Endothelial cell of umbilical vein (primary cell): ENCODE measurements around the gene STK11IP. TPM values are rescaled to one million over a fixed set of nuclear protein-coding genes. Genes with fewer than 3 reads are reported as not detected.

ENCODE experiments used
- BruUV-seq: library from RNA; stranded (reverse); fragments of 400-500 nt; replicated peaks from 2 replicates; lab custom pipeline; 2021; lab: Mats Ljungman, UMichigan
- CTCF ChIA-PET: fragments of 300-600, 350-600 bp; sonication (Branson Sonifier 250); formaldehyde crosslinking; loops from one replicate; lab custom pipeline; 2021; ENCODE audit warnings: antibody characterized with exemption, inconsistent platforms; lab: Charles Lee
- POLR2A ChIA-PET: fragments of 300-600, 350-600 bp; sonication (Branson Sonifier 250); formaldehyde crosslinking; loops from one replicate; lab custom pipeline; 2021; ENCODE audit warnings: antibody characterized with exemption, inconsistent platforms; lab: Charles Lee
- DNase-seq: peaks from one replicate; pipeline ENCODE4 v3.0.0-alpha.2; 2011; ENCODE audit warnings: low read depth, low spot score
- FAIRE-seq: peaks from 2 replicates; lab custom pipeline; 2011; peaks lifted over from hg19 to GRCh38; lab: Jason Lieb, UNC
- H2AFZ ChIP-seq: 2 replicates; pipeline ENCODE4 v1.6.0; 2012; ENCODE audit warnings: low read depth, low read length, control low read depth, inconsistent platforms
- H3K27ac ChIP-seq: 2 replicates; pipeline ENCODE4 v1.5.1; 2011; ENCODE audit warnings: low read depth, mild to moderate bottlenecking, control low read depth, low read length, moderate library complexity; ENCODE audit not compliant: insufficient read depth
- H3K27me3 ChIP-seq, 2 experiments: 2 replicates each; pipeline versions ENCODE4 v1.6.0 to v1.6.1; 2011; ENCODE audit warnings: low read length in 2 of 2, mixed read lengths in 1 of 2; ENCODE audit not compliant: control insufficient read depth in 2 of 2, insufficient read depth in 2 of 2
- H3K36me3 ChIP-seq, 2 experiments: 2 replicates in 1 of 2; 3 replicates in 1 of 2; pipeline ENCODE4 v1.5.1; 2011; ENCODE audit warnings: low read length in 2 of 2, mild to moderate bottlenecking in 1 of 2, moderate library complexity in 1 of 2; ENCODE audit not compliant: control insufficient read depth in 2 of 2, insufficient read depth in 2 of 2; ENCODE audit errors: extremely low read depth in 1 of 2
- H3K4me1 ChIP-seq: 3 replicates; pipeline ENCODE4 v1.5.1; 2011; ENCODE audit warnings: mild to moderate bottlenecking, low read length; ENCODE audit not compliant: control insufficient read depth, insufficient read depth; ENCODE audit errors: extremely low read depth
- H3K4me2 ChIP-seq: 2 replicates; pipeline ENCODE4 v1.6.1; 2011; ENCODE audit warnings: low read length, control low read depth, mixed read lengths; ENCODE audit not compliant: insufficient read depth
- H3K4me3 ChIP-seq, 3 experiments: fragments of 200-600 bp in 1 of 3; sonication (generic), shearing (Covaris generic) in 1 of 3; replicated peaks in 1 of 3; 2 replicates each; pipeline ENCODE4 v1.5.1; 2011 to 2016; ENCODE audit warnings: control low read depth in 3 of 3, low read length in 3 of 3, mild to moderate bottlenecking in 2 of 3, inconsistent platforms in 1 of 3, low read depth in 1 of 3, moderate library complexity in 1 of 3; ENCODE audit not compliant: insufficient read depth in 1 of 3
- H3K79me2 ChIP-seq: 2 replicates; pipeline ENCODE4 v1.6.0; 2012; ENCODE audit warnings: low read length, inconsistent platforms; ENCODE audit not compliant: control insufficient read depth, insufficient read depth
- H3K9ac ChIP-seq: replicated peaks from 2 replicates; pipeline ENCODE3; 2011; ENCODE audit warnings: low read length, control low read depth; ENCODE audit not compliant: insufficient read depth; ENCODE audit errors: extremely low read depth
- H3K9me1 ChIP-seq: replicated peaks from 3 replicates; pipeline ENCODE4 v1.6.0; 2011; ENCODE audit warnings: mild to moderate bottlenecking, low read length; ENCODE audit not compliant: control insufficient read depth, insufficient read depth; ENCODE audit errors: extremely low read depth
- H3K9me3 ChIP-seq: replicated peaks from 2 replicates; pipeline ENCODE4 v1.5.1; 2012; ENCODE audit warnings: low read length, inconsistent platforms; ENCODE audit not compliant: control insufficient read depth, insufficient read depth
- H4K20me1 ChIP-seq: replicated peaks from 2 replicates; pipeline ENCODE3; 2011; ENCODE audit warnings: mild to moderate bottlenecking, low read length; ENCODE audit not compliant: control insufficient read depth, insufficient read depth; ENCODE audit errors: extremely low read depth
- CTCF ChIP-seq, 2 donors: IDR thresholded peaks; 1 replicate in 1 of 2; 2 replicates in 1 of 2; pipeline ENCODE4 v1.5.1; 2011; ENCODE audit warnings: low read length in 2 of 2, mild to moderate bottlenecking in 2 of 2, moderate library complexity in 2 of 2, control low read depth in 1 of 2, inconsistent platforms in 1 of 2, low read depth in 1 of 2; ENCODE audit not compliant: insufficient read depth in 1 of 2; ENCODE audit errors: extremely low read depth in 1 of 2
- EZH2 ChIP-seq: IDR thresholded peaks from 2 replicates; pipeline ENCODE4 v1.6.1; 2012; ENCODE audit warnings: borderline replicate concordance, low read depth, mild to moderate bottlenecking, moderate library complexity, low read length, inconsistent platforms; ENCODE audit not compliant: severe bottlenecking
- FOS ChIP-seq: IDR thresholded peaks from 2 replicates; pipeline ENCODE4 v1.6.1; 2011; ENCODE audit warnings: mild to moderate bottlenecking, low read length, moderate library complexity, borderline replicate concordance; ENCODE audit not compliant: insufficient read depth
- GATA2 ChIP-seq: IDR thresholded peaks from 2 replicates; pipeline ENCODE4 v1.7.0; 2011; ENCODE audit warnings: low read depth, mild to moderate bottlenecking, moderate library complexity, mixed read lengths, low read length; ENCODE audit not compliant: insufficient read length, insufficient read depth
- JUN ChIP-seq: IDR thresholded peaks from 2 replicates; pipeline ENCODE4 v1.6.1; 2011; ENCODE audit warnings: borderline replicate concordance, low read depth; ENCODE audit not compliant: insufficient read length, insufficient read depth
- MAX ChIP-seq: IDR thresholded peaks from 2 replicates; pipeline ENCODE4 v1.6.1; 2011; ENCODE audit not compliant: insufficient read depth, insufficient read length
- MYC ChIP-seq: IDR thresholded peaks from one replicate; pipeline ENCODE4 v1.6.1; 2011; ENCODE audit warnings: mild to moderate bottlenecking, low read depth, low read length
- POLR2A ChIP-seq: IDR thresholded peaks from 2 replicates; pipeline ENCODE4 v1.6.1; 2012; ENCODE audit warnings: low read depth, mild to moderate bottlenecking, control low read depth, low read length
- POLR2AphosphoS5 ChIP-seq: IDR thresholded peaks from 2 replicates; pipeline ENCODE4 v1.6.1; 2012; ENCODE audit warnings: low read depth, mild to moderate bottlenecking, control low read depth, low read length, moderate library complexity; ENCODE audit not compliant: insufficient read depth
- dilution Hi-C: fragments of 300-500 bp; cut with MboI; formaldehyde crosslinking; loops from one replicate; pipeline ENCODE4 v1.15.0; 2019; ENCODE audit warnings: low sequenced_read_pairs; ENCODE audit not compliant: extremely low pct_ligation_motif_present
- intact Hi-C: fragments of 100-400 bp; cut with micrococcal nuclease; formaldehyde crosslinking; loops from one replicate; pipeline ENCODE4 v1.10.0; 2022
- polyA plus RNA-seq, 4 experiments: library from polyadenylated mRNA; depleted of rRNA in 3 of 4; stranded (reverse) in 3 of 4; unstranded in 1 of 4; fragments of >200 nt; gene quantifications; 2 replicates each; pipeline versions ENCODE4 v1.2.1 to v1.2.3, GENCODE V29; 2011 to 2012; ENCODE audit warnings: missing spikeins in 1 of 4
- total RNA-seq: library from RNA; stranded (reverse); gene quantifications from 2 replicates; pipeline ENCODE4 v1.2.3, GENCODE V29; 2021

The STK11IP gene
- total and polyA plus RNA-seq, 2 donors (not counting 3 experiments of a cell fraction or from before 2014, with no cell fraction given) = 17.7 to 19.2 TPM

GRCh38 chr2:219658196-219658846 lies 60.7 kb downstream of the STK11IP start:
- no peak for DNase-seq
- ChIA-PET POLR2A (no interaction called here), CTCF (no interaction called here)
- H3K36me3 ChIP-seq = no peaks in the 10 kb centered on the region
- no peaks in the 10 kb centered on the region for H3K9me3 ChIP-seq
- no peak overlapping the region for H3K27ac ChIP-seq
- TF ChIP-seq POLR2A (no peak), FOS (no peak), EZH2 (no peak), GATA2 (no peak), CTCF (IDR thresholded peaks at IDR 0.05; ENCODE audit: extremely low read depth in 1 of 2, insufficient read depth in 1 of 2, low read depth in 1 of 2, low read length in 2 of 2) (no peak), JUN (no peak), POLR2AphosphoS5 (no peak), MYC (no peak), MAX (no peak)
- peaks cover 1 to 3% of the 10 kb centered on the region in 2 experiments for H3K27me3 ChIP-seq
- intact Hi-C loops (no loop called here), dilution Hi-C loops (no loop called here)
- H3K4me2 ChIP-seq = no peak overlapping the region
- no peaks in the 10 kb centered on the region for H4K20me1 ChIP-seq
- no peaks in the 10 kb centered on the region for H3K4me1 ChIP-seq
- no peak for FAIRE-seq
- no peaks in the 10 kb centered on the region for H3K9me1 ChIP-seq
- no peak overlapping the region for H3K4me3 ChIP-seq
- H3K9ac ChIP-seq = no peak overlapping the region
- no peaks in the 10 kb centered on the region for H3K79me2 ChIP-seq
- no peak overlapping the region for H2AFZ ChIP-seq
- no TSS peak for BruUV-seq
